Measurements from ENCODE around the gene TMEM232. TPM values are rescaled to one million over a fixed set of nuclear protein-coding genes. Genes with fewer than 3 reads are reported as not detected.

Gene TMEM232
- total RNA-seq, 1 experiment from 2014 or later, result 1.3 TPM

- TF ChIP-seq, protein P1, sequence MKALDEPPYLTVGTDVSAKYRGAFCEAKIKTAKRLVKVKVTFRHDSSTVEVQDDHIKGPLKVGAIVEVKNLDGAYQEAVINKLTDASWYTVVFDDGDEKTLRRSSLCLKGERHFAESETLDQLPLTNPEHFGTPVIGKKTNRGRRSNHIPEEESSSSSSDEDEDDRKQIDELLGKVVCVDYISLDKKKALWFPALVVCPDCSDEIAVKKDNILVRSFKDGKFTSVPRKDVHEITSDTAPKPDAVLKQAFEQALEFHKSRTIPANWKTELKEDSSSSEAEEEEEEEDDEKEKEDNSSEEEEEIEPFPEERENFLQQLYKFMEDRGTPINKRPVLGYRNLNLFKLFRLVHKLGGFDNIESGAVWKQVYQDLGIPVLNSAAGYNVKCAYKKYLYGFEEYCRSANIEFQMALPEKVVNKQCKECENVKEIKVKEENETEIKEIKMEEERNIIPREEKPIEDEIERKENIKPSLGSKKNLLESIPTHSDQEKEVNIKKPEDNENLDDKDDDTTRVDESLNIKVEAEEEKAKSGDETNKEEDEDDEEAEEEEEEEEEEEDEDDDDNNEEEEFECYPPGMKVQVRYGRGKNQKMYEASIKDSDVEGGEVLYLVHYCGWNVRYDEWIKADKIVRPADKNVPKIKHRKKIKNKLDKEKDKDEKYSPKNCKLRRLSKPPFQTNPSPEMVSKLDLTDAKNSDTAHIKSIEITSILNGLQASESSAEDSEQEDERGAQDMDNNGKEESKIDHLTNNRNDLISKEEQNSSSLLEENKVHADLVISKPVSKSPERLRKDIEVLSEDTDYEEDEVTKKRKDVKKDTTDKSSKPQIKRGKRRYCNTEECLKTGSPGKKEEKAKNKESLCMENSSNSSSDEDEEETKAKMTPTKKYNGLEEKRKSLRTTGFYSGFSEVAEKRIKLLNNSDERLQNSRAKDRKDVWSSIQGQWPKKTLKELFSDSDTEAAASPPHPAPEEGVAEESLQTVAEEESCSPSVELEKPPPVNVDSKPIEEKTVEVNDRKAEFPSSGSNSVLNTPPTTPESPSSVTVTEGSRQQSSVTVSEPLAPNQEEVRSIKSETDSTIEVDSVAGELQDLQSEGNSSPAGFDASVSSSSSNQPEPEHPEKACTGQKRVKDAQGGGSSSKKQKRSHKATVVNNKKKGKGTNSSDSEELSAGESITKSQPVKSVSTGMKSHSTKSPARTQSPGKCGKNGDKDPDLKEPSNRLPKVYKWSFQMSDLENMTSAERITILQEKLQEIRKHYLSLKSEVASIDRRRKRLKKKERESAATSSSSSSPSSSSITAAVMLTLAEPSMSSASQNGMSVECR (CRISPR knock-in tag; IDR thresholded peaks at IDR 0.05; ENCODE audit: borderline replicate concordance), result peak; percentile 45; the same call in 1 of the 2 replicates
- TF ChIP-seq TP53 (CRISPR knock-in tag; IDR thresholded peaks at IDR 0.05) (no peak), CDX4 (CRISPR knock-in tag; IDR thresholded peaks at IDR 0.05; ENCODE audit: borderline replicate concordance) (no peak), JAZF1 (CRISPR knock-in tag; IDR thresholded peaks at IDR 0.05) (no peak), ZNF396 (CRISPR knock-in tag; IDR thresholded peaks at IDR 0.05; ENCODE audit: borderline replicate concordance) (no peak), GABPB1 (CRISPR knock-in tag; IDR thresholded peaks at IDR 0.05) (0 out of 2 replicates have a peak, but pooled peaks have one; percentile 64), NFATC4 (CRISPR knock-in tag; IDR thresholded peaks at IDR 0.05) (no peak), PREB (CRISPR knock-in tag; IDR thresholded peaks at IDR 0.05; ENCODE audit: borderline replicate concordance) (no peak), ZNF671 (CRISPR knock-in tag; IDR thresholded peaks at IDR 0.05) (no peak), KAT7 (CRISPR knock-in tag; IDR thresholded peaks at IDR 0.05; ENCODE audit: borderline replicate concordance) (no peak), ATF2 (CRISPR knock-in tag; IDR thresholded peaks at IDR 0.05; ENCODE audit: borderline replicate concordance, low read depth) (no peak), AR (CRISPR knock-in tag; IDR thresholded peaks at IDR 0.05) (no peak), SMAD4 (CRISPR knock-in tag; IDR thresholded peaks at IDR 0.05) (no peak), ESRRA (CRISPR knock-in tag; IDR thresholded peaks at IDR 0.05; ENCODE audit: borderline replicate concordance) (no peak), E2F5 (CRISPR knock-in tag; IDR thresholded peaks at IDR 0.05) (0 out of 2 replicates have a peak, but pooled peaks have one; percentile 76), ZNF232 (CRISPR knock-in tag; IDR thresholded peaks at IDR 0.05) (no peak), ZBTB43 (CRISPR knock-in tag; IDR thresholded peaks at IDR 0.05) (0 out of 2 replicates have a peak, but pooled peaks have one; percentile 27), MAX (CRISPR knock-in tag; IDR thresholded peaks at IDR 0.05) (peak; percentile 67), ZNF219 (CRISPR knock-in tag; IDR thresholded peaks at IDR 0.05; ENCODE audit: borderline replicate concordance) (no peak)
- TF ChIP-seq, protein P2, sequence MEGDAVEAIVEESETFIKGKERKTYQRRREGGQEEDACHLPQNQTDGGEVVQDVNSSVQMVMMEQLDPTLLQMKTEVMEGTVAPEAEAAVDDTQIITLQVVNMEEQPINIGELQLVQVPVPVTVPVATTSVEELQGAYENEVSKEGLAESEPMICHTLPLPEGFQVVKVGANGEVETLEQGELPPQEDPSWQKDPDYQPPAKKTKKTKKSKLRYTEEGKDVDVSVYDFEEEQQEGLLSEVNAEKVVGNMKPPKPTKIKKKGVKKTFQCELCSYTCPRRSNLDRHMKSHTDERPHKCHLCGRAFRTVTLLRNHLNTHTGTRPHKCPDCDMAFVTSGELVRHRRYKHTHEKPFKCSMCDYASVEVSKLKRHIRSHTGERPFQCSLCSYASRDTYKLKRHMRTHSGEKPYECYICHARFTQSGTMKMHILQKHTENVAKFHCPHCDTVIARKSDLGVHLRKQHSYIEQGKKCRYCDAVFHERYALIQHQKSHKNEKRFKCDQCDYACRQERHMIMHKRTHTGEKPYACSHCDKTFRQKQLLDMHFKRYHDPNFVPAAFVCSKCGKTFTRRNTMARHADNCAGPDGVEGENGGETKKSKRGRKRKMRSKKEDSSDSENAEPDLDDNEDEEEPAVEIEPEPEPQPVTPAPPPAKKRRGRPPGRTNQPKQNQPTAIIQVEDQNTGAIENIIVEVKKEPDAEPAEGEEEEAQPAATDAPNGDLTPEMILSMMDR (IDR thresholded peaks at IDR 0.05), result no peak
- TF ChIP-seq, protein P3, sequence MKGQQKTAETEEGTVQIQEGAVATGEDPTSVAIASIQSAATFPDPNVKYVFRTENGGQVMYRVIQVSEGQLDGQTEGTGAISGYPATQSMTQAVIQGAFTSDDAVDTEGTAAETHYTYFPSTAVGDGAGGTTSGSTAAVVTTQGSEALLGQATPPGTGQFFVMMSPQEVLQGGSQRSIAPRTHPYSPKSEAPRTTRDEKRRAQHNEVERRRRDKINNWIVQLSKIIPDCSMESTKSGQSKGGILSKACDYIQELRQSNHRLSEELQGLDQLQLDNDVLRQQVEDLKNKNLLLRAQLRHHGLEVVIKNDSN (CRISPR knock-in tag; IDR thresholded peaks at IDR 0.05), result peak; percentile 96
Measured at GRCh38 chr5:110738812-110739651, 12.6 kb upstream of the TMEM232 start, which contains the start of gene SLC25A46 (continued).

Data from WTC11 (cell line).